ENCODE results near the gene GABRG2.

The GABRG2 gene

DNA sequence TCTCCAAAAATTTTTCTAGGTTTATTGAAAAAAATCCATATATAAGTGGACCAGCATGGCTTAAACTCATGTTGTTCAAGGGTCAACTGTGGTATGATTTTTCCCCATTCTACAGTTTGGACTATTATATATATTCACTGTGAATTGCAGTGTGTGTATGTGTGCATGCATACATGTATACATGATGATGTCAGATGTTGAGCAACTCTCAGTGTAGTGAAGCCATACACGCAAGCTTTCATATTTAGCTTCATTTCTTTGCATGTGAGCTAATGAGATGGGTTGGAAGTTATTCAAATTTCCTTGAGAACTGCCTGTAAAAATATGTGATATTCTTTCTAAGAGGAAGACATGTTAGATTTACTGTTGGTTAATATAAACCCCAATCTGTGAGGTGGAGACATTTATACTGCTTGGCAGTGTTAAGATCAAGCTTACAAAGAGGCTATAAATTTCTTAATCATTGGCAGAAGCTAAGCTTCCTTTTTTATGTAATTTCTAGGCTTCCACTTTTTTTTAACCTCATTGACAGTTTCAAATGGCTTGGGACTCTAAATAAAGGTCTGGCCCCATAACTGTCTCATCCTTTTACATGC is 134.8 kb downstream of the GABRG2 start:
- H3K4me3 ChIP-seq (ENCODE audit: low read length): no peak overlapping the region
- H3K9ac ChIP-seq (ENCODE audit: low read length): no peak overlapping the region
- H3K9me2 ChIP-seq (replicated peaks; ENCODE audit: insufficient read depth, low read length): no peaks in the 10 kb centered on the region
- DNase-seq: no peak
- H3K36me3 ChIP-seq (replicated peaks; ENCODE audit: insufficient read depth, low read length): no peaks in the 10 kb centered on the region
- H3K4me2 ChIP-seq (ENCODE audit: low read depth, low read length): no peak overlapping the region
- no peaks in the 10 kb centered on the region for H3K9me3 ChIP-seq (replicated peaks; ENCODE audit: insufficient read depth, low read length)
- H3K27me3 ChIP-seq (replicated peaks; ENCODE audit: insufficient read depth, low read length): no peaks in the 10 kb centered on the region
- H4K20me1 ChIP-seq (ENCODE audit: insufficient read depth, low read length): no peaks in the 10 kb centered on the region
- TF ChIP-seq, protein P1, sequence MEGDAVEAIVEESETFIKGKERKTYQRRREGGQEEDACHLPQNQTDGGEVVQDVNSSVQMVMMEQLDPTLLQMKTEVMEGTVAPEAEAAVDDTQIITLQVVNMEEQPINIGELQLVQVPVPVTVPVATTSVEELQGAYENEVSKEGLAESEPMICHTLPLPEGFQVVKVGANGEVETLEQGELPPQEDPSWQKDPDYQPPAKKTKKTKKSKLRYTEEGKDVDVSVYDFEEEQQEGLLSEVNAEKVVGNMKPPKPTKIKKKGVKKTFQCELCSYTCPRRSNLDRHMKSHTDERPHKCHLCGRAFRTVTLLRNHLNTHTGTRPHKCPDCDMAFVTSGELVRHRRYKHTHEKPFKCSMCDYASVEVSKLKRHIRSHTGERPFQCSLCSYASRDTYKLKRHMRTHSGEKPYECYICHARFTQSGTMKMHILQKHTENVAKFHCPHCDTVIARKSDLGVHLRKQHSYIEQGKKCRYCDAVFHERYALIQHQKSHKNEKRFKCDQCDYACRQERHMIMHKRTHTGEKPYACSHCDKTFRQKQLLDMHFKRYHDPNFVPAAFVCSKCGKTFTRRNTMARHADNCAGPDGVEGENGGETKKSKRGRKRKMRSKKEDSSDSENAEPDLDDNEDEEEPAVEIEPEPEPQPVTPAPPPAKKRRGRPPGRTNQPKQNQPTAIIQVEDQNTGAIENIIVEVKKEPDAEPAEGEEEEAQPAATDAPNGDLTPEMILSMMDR (IDR thresholded peaks at IDR 0.05; ENCODE audit: low read length): no peak
- TF ChIP-seq EZH2phosphoT487 (IDR thresholded peaks at IDR 0.05; ENCODE audit: low read length) (no peak), EZH2 (optimal IDR thresholded peaks at IDR 0.05; ENCODE audit: low read depth, low read length) (no peak)
- H3K27ac ChIP-seq (ENCODE audit: low read length): no peak overlapping the region
- H3F3A ChIP-seq (ENCODE audit: insufficient read depth, low read length): no peaks in the 10 kb centered on the region
- no peak overlapping the region for H2AFZ ChIP-seq (ENCODE audit: low read length)
- no peaks in the 10 kb centered on the region for H3K4me1 ChIP-seq (ENCODE audit: low read length)
- H3K79me2 ChIP-seq (ENCODE audit: low read length): no peaks in the 10 kb centered on the region
